GM18907 (cell line): ENCODE data around the gene RNF208.
"Not testable (repeated sequence)": the region's sequence is repeated elsewhere in the genome, so short reads cannot be mapped to it uniquely, and the experiment has no call there.

Experiments
- ATAC-seq: cut with Tn5 transposase; IDR thresholded peaks from one replicate; pipeline ENCODE4 v1.9.1; 2021; ENCODE audit warnings: mild to moderate bottlenecking, moderate library complexity; ENCODE audit not compliant: unreplicated experiment

The RNF208 gene

DNA sequence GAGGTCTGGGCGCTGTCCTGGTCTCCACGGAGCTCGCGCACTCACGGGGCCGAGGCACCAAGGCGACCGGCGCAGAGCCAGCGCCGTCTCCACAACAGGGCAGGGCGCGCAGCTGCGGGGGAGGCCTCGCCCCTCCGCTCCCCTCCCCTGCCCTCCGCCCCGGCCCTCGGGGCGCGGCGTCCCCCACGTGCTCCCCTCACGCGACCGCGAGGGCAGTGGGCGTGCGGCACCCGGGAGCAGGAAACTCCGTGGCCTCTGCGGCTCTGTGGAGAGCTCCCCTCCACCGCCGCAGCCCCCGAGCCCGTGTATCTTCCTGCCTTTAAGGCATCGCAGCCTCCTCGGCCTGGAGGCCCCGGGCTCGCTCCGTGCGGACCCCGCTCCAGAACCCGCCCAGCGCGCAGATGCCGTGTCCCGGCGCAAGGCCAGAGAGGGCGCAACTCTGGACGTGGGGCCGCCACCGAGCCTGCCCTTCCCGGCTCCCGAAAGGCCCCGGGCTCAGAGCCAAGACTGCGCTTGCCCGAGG lies 18.3 kb upstream of the RNF208 start:
- peak; percentile 30 for ATAC-seq

GRCh38 chr9:137239541-137240200 lies 17.6 kb upstream of the RNF208 start:
- ATAC-seq = not testable (repeated sequence)

GRCh38 chr9:137237759-137238726 lies 16.0 kb upstream of the RNF208 start:
- no peak for ATAC-seq

GRCh38 chr9:137236936-137237421 lies 14.9 kb upstream of the RNF208 start:
- no peak for ATAC-seq

DNA sequence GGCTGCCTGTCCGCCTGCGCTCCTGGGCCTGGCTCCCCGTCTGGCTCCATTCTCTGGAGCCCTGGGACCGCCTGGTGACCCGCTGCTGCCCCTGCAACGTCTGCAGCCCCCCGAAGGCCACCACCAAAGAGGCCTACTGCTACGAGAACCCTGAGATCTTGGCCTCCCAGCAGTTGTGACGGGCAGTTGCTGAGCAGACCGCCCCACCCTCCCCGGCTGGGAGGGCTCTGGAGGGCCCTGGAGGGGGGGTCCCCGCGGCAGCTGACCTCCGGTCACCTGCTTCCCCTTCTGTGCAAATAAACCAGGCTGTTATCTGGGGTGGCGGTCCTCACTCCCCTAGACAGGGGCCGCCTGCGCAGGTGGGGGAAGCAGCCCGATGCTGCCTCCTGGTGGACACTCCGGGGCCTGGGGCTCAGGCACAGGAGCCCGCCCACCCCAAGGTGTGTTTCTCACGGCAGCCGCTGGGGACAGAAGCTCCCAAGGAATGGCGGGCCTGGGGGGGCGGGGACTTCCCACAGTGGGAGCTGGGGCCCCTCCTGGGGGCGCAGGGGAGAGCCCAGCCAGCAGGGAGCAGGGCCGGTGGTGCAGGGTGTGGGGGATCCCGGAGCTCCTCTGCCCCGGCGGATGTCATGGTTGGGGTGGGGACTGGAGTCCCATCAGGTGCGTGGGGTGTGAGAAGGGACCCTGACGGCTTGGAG lies 14.3 kb upstream of the RNF208 start:
- peak; percentile 23 for ATAC-seq

DNA sequence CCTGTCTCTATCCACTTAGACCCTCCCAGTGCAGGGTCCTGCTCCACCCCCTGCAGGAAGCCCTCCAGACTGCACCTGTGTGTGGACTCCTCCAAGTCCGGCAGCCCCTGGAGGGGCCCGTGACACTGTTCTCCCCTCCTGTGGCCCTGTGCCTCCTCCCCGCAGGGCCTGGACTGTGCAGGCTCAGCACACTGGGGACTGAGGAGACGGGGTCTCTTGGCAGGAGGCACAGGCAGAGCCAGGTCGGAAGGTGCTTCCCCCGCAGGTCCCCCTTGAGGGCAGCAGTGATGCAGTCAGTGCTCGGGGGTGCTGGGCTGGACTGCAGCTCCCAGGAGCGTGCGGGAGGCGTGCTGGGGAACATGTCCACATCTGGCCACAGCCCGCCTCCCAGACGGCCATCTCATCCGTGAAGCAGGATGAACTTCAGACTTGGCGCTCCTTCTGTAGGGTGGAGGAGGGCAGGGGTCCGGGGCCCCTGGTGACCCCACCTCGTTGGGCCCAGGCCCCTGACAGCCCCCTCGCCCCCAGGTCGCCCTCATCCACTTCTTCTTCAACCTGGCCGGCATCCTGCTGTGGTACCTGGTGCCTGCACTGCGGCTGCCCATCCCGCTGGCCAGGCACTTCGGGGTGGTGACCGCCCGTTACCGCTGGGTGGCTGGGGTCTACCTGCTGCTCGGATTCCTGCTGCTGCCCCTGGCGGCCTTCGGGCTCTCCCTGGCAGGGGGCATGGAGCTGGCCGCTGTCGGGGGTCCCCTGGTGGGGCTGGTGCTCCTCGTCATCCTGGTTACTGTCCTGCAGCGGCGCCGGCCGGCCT lies 13.6 kb upstream of the RNF208 start:
- ATAC-seq = no peak

GRCh38 chr9:137234758-137235423 lies 12.9 kb upstream of the RNF208 start:
- ATAC-seq = no peak

DNA sequence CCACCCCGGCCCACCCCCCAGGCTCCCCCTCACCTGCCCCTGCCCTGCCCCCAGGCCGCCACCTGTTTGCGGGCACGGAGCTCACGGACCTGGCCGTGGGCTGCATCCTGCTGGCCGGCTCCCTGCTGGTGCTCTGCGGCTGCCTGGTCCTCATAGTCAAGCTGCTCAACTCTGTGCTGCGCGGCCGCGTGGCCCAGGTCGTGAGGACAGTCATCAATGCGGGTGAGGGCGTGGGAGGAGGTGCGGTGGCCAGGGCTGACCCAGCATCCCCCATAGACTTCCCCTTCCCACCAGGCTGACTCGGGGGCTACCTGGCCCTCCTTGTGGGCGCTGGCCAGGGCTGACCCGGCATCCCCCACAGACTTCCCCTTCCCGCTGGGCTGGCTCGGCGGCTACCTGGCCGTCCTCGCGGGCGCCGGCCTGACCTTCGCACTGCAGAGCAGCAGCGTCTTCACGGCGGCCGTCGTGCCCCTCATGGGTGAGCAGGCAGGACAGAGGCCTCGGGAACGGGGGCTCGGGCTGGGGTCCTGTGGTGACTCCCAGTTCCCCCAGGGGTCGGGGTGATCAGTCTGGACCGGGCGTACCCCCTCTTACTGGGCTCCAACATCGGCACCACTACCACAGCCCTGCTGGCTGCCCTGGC lies 12.1 kb upstream of the RNF208 start:
- ATAC-seq = no peak

DNA sequence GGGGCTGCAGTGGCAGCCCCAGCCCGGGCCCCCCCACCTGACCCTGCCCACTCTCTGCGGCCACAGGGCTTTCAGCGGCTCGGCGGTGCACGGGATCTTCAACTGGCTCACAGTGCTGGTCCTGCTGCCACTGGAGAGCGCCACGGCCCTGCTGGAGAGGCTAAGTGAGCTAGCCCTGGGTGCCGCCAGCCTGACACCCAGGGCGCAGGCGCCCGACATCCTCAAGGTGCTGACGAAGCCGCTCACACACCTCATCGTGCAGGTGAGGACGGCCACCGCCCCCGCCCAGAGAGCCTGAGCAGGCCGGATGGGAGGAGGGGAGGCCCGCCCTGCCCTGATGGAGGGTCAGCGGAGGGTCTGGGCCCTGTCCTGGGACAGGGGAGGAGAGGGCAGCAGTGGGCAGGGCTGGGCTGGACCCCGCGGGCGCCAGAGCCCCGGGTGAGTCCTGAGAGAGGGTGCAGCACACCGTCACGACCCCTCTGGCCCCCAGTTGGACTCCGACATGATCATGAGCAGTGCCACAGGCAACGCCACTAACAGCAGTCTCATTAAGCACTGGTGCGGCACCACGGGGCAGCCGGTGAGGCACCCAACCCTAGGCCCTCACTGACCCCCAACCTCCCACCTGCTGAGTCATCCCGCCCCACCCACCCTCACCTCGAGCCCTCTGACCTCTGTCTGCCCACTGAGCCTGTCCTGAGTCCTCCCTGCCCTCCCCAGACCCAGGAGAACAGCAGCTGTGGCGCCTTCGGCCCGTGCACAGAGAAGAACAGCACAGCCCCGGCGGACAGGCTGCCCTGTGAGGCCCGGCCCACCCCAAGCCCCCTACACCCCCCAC lies 11.3 kb upstream of the RNF208 start:
- no peak for ATAC-seq

- ATAC-seq = no peak
Measured at GRCh38 chr9:137232510-137232909, 10.5 kb upstream of the RNF208 start.

GRCh38 chr9:137232101-137232500 lies 10.1 kb upstream of the RNF208 start:
- ATAC-seq = no peak

DNA sequence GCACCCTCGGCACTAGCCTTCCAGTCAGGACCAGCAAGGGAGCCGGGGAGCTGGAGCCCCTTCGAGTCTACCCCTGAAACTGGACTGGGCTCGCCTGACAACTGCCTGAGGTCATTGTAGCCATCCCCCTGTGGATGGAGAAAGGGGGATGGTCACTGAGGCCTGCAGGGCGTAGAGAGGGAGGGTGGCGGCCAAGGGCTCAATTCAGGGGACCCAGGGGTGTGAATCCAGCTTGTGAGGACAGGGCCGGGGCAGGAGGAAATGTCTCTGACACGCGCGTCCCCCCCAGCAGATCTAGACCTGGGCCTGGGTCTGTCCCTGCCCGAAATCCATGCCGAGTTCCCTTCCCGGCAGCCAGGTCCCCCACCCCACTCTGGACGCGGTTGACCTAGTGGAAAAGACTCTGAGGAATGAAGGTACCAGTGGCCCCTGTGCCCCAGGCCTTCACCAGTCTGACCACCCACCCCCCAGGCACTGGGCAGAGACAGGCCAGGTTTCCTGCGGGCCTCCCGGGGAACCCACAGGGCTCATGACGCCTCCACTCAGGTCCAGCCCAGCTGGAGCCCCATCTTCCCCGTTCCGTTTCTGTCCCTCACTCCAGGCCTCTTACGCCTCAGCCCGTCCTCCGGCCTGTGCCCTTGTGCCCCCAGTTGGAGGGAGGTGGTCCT lies 9.5 kb upstream of the RNF208 start:
- ATAC-seq = no peak

DNA sequence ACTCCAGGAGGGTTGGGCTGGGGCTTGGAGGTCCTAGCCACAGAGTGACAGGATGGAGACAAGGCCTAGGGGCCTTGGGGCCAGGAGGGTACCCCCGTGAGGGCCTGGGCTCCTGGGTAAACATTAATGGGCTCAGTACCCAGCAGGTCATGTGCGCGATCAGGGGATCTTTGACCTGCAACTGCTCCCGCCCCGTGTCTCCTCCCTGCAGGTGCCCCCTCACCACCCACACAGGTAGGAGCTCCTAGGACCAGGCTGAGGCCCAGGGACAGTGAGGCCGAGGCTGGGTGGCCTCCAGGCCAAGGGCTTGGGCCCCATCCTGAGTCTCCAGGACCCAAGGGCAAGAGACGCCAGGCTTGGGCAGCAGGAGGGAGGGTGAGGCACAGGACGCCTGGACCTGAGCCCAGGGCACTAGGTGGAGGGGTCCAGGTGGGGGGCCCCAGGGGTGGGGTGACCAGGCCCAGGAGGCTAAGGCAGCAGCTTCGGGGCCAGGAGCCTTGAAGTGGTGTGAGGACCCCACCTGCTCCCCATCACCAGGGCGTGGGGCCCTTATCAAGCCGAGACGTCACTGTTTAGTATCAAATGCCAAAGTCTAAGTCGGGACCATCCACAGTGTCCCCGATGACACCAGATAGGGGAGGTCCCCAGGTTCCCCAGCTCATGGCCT lies 8.8 kb upstream of the RNF208 start, which contains the start of gene SLC34A3:
Gene SLC34A3 (plus strand): TSS at position 197 of the 667 bp plus-strand sequence. CDS start 802 bp downstream, outside the sequence.
- no peak for ATAC-seq

DNA sequence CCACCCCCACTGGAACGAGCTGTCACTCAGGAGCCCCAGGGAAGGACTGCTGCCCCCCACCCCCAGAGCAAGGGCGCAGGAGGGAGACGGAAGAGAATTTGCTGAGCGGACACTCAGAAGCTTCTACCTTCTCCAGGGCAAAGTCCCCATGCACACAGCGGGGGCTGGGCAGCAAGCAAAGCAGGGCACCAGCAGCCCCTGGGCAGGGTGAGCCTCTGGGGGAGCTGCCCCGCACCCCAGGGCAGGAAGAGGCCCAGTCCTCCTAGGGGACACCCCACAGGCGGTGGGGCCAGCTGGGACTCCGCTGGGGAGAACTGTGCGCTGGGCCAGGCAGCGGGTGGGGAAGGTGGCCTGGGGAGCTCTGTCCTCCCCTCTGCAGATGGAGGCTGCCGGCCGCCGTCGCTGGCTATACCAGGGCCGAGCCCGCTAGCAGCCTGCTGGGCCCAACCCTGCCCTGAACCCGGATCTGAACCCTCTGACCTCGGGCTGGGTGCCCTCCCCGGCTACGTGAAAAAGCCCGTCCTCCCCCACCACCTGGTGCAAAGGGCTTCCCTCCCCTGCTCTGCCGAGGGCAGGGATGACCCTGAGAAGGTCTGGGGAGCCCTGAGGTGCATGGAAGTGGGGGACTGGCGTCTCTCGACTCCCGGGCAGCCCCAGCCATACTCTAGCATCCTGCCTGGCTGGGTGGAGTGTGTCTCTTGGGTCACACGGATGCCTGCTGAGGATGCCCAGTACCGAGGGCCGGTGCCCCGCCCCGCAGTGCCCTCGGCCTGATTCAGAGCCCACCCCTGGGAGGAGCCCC lies 8.1 kb upstream of the RNF208 start:
- ATAC-seq = no peak

GRCh38 chr9:137228968-137229896 lies 7.2 kb upstream of the RNF208 start:
- ATAC-seq = no peak
